GM21529 (cell line): Measurements from ENCODE around the gene ZNF214.

Source experiments
- ATAC-seq: cut with Tn5 transposase; IDR thresholded peaks from one replicate; pipeline ENCODE4 v1.9.1; 2021; ENCODE audit not compliant: unreplicated experiment

The ZNF214 gene

DNA sequence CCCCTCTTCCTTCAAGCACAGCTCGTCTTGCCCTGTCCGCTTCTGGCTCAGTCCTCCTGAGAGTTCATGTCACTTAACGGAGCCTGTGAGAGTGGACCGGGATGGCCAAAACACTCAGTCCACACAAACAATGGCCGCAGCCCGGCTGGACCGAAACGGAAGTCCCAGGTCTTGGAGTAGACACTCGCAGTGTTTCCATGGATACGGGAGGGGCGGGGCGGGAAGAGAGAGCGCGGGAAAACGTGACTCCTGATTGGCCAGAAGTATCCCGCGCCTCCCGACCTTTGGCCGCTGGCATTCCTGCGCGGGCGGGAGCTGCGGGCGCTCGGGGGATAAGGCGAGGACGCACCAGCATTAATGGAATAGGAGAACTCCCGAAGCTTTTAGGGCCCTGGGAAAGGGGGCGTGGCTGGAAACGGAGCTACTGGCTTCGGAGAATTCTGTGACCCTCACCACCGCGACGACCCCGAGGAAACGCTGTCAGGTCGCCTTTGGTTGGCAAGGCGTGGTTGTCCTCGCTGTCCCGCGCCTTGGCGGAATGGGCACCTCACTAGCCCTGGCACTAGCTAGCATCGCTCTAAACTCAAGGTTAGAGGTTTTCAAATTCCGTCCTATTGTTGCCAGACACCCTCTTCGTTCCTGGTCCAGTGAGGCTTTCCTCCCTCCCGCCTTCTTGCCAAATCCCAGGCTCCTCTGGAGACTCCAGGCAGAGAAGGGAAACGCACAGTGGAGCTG is at the start of gene ZNF214, which contains the start of gene NLRP14:
TSS of gene ZNF214 (minus strand) at position 164 of the 735 bp plus-strand sequence. CDS start 17,511 bp downstream, outside the sequence.
TSS of gene NLRP14 (plus strand) at position 297 of the 735 bp plus-strand sequence. CDS start 18,108 bp downstream, outside the sequence.
- ATAC-seq, result peak; percentile 51

DNA sequence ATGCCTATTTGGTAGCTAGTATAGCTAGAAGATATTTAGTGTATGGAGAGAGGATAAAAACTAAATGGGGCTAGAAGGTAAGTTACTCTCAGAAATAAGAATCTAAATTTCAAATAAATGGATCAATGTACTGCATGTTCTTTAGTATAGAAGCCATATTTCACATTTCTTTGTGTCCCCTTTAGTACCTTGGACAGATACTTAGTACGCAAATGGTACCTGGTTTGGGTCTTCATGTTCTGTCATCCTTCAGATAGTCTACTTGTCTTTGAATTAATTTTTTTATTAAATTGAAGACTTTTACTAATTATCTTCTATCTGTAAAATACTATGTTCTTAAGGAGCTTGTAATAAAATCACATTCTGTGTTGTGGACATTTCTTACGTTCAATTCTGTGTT is 42.4 kb upstream of the ZNF214 start:
- ATAC-seq, result no peak

DNA sequence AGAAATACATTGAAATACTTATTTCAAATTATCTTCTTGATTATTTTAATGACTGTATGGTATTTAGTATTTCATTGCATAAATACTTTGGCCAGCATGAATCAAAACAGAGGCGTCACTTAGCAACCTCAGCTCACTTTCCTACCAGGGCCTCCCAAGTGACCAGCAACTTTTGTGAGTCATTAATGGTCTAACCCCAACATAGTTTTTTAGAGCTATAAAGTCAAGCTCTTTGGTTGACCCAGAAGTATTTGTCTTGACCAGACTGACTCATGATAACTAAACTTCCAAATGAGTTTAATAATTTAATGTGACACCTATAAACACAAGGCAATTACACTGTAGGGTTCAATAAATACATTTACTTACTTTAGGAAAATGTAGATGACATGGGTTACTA is 40.7 kb upstream of the ZNF214 start:
- ATAC-seq, result no peak

DNA sequence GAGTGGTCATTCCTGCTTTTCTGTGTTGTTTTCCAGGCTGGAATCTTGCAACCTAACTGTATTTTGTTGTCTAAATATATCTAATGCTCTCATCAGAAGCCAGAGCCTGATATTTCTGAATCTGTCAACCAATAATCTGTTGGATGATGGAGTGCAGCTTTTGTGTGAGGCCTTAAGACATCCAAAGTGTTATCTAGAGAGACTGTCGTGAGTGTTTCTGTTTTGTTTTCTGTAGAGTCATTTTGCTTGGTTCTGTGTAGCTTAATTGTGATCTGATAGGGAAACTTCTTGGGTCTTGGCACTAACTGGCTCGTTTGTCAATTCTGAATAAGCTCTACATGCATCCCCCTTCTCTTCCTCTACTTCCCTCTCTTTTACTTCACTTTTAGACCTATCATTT is 37.5 kb upstream of the ZNF214 start:
- ATAC-seq, result no peak

DNA sequence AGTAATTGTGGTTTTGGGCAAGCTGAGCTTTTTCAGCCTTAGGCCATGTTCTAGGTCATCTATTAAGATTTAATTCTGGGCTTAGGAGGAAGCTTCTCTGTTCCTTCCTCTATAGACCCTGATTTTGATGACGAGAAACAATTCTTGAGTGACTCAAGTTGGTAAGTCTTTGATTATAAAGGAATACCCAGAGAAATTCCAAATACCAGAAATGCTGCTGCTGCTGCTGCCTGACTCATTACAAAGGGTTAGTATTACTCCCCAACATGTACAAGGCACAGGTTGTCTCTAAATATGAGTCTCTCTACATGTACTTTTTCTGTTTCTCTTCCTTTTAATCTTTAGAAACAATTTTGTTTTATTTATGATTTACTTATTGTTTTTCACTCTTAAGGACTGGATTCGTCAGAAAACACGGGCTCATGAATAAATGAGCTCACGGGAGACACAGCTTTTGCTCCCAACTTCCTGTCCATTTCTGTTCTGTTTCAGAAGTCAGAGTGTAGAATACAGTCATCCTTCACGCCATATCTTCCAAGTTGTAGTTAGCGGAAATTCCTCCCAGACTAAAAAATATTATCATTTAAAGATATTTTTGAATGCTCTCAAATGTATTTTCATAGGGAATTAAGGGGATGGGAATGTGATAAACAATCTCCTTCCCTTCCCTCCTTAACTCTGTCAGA is 36.8 kb upstream of the ZNF214 start:
- no peak for ATAC-seq

DNA sequence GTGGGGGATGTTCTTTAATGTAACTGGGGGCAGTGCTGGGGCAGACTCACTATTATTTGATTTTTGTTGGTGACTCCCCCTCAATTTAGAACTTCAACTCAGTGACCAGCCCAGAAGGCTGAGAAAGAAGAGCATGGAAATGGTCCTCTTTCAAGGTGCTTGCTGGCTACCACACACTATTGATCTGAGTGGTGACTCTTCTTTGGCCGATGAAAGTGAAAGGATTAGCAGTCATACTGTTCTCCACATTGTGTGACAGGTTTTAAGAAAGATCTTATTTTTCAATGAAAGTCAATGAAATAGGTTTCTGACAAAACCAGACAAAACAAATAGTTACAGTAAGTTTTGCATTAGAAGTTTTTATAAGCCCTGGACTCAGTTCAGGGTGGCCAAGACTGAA is 30.0 kb upstream of the ZNF214 start:
- no peak for ATAC-seq

DNA sequence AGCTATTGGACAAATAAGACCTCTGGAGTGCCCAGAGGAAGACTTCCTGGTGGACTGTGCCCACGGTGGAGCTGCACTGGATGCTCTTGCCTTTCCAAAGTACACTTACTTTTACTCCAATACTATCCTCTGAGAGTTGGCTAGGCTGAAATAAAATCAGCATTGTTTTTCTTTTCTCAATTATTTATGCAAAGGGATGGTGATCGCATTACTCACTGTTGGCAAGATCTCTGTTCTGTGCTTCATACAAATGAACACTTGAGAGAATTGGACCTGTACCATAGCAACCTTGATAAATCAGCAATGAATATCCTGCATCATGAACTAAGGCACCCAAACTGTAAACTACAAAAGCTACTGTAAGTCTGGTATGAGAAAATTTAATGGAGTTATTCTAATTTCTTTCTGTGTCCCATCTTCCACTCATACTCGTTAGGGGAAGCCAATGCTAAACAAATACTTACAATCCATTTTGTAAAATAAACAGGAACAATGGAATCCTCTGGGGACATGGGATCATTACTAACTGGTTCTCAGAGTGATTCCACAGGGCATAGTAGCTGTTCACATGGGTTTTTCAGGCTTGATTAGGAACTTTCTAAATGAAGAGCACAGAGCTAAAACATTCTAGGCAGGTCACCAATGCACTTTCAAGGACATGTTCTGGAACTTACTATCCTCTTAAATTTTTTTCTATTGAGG is 26.5 kb upstream of the ZNF214 start:
- ATAC-seq, result no peak

DNA sequence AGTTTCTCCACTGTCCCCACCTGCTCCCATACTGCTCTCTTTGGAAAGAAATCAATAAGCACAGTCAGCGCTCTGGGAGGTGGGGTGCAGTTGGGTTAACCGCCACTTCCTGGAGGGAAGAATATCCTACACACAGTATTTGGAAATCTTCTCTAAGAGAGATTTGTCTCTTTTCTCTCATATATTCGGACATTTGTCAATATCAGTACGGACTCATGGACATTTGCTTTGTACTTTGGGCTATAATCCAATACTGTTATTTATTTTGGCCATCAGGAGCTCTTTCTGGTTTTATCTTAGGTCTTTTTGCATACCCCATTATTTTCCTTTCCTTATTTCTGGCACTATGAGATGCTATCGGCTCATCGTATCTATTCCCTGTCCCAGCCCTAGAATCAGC is 13.9 kb upstream of the ZNF214 start:
- no peak for ATAC-seq

DNA sequence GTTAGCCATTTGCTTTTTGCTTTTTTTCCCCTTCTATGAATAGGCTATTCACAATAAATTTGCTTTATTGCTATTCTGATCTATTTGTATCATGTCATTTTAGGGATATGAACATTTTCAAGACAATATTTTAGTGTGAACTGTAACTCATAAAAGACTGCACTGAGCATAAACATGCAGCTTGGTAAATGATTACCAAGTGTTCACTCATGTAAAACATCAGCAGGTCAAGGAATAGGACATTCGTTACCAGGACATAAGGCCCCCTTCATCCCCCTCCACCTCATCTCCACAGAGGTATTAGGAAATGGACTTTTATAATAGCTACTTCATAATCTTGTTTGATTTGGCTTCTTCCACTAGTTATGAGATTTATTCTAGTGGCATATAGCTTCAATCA is 12.5 kb upstream of the ZNF214 start:
- ATAC-seq, result no peak

DNA sequence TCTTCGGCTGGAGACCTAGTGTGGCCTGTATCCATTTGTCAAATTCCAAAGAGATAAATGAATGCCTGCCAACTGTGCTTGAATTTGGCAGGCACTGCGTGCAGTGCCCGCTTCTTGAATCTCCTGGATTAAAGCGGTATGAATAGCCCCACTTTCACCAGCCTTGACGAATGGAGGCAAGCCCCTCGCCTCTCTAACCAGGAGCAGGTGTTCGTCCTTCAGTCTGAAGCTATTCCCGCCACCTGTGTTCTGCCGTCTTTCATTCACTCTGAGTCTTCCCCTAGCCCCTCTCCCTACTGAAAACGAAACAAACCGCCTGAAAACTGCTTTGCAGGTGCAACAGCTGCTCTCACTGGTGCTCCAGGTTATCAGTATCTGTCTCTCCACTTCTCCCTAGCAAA is 11.3 kb upstream of the ZNF214 start:
- no peak for ATAC-seq

DNA sequence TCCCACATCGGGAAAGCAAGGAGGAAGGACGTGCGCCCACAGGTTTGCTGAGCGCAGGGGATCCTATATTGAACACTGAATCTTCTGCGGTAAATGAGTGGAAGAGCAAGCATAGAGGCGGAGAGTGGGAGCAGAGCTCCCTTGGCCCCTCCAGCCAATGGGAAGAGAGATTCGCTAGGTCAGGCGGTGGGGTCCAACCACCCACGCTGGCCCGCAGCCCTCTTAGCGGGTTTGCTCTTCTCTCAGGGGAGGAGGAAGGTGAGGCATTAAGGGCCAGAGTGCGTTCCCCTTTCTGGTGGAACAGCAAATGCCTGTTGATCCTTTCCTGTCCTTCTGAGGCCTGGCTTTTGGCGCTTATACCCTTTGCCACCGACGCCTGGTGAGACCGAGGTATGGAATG is 10.7 kb upstream of the ZNF214 start:
- ATAC-seq, result no peak

DNA sequence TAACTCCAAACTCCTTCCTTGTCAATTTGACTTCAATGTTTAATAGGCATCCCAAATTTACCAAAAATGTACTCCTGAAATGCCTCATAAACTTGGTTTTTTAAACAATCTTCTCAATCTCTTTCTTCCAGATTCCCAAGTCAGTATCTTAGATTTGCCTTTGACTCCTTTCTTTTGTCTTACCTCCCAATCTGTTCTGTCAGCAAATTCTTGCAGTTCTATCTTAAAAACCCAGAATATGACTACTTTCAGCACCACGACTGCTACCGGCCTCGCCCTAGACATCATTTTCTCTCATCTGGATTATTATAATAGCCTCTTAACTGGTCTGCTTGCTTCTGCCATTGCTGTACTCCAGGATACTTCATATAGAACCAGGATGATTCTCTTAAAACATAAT is 8.0 kb upstream of the ZNF214 start:
- ATAC-seq, result no peak

DNA sequence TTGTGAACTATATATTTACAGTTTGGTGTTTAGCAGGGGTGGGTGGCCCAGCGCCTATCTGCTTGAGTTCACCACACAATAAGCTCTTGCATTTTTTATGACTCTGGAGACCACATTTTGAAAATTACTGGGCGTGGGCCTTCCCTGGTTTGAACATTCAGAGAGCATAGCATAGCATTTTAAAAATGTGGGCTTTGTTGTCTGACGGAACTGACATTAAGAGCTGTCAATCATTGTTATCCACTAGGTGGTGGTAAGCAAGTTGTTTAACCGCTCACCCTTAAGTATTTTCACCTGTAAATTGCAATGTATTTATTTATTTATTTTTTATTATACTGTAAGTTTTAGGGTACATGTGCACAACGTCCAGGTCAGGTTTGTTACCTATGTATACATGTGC is 1.2 kb upstream of the ZNF214 start:
- ATAC-seq, result no peak

DNA sequence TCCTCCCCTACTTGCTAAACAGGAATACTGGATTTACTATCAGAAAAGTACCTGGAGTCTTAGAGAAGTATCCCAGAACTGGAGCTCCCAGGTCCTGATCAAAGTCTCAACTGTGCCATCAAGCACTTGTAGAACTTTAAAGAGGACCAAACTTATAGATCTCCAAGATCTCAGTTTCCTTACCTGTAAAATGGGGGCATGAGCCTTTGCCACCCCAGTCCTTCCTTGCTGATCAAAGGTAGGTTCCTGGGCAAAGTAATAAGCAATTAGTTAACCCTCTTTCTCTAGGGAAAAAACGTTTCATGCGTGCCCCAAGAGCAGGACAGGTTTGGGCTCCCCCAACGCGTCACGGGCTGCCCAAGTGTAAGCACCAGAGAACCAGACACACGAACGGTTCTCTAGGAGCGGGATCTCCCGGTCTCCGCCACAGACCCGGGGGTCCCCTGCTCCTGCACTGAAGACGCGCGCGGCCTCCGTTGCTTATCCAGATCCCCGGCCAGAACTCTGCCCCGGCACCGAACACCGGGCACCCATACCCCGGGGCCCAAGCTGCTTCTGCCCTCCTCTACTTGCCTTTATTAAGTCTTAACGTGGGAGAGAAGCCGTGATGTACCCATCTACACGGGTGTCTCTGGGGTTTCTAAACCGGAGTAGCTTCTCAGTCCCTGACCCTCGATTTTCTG is 505 bp downstream of the ZNF214 start:
- peak; percentile 16 for ATAC-seq

DNA sequence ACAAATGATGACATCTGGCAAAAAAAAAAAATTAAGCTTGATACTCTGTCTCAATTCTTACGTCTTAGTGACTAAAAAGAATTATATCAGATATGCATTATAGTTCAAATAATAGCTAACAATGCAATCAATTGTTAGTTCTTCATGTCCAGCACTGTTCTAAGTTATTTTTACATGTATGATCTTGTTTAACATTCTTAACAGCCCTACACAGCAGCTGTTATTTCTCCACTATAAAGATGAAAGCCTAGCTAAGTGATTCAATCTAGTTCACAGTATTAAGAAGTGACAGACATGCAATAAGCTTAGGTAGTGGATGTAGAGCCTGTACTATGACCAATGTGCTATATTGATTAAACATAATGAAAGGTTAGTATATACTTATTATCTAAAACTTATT is 4.1 kb downstream of the ZNF214 start:
- ATAC-seq, result no peak

DNA sequence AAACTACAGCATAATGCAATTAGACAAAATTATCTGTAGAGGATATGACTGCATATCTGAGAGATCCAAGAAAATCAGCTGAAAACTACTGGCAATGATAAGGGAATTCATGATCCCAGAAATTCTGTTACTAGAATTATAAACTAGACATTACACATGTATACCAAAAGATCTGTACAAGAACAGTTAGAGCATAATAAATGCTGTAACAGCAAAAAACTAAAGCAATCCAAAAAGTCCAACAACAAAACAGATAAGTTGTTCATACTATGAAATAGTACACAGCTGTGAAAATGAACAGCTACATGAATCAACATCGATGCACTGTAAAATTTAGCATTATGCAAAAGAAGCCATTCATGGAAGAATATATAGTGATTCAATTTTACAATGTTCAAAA is 6.0 kb downstream of the ZNF214 start:
- ATAC-seq, result no peak

DNA sequence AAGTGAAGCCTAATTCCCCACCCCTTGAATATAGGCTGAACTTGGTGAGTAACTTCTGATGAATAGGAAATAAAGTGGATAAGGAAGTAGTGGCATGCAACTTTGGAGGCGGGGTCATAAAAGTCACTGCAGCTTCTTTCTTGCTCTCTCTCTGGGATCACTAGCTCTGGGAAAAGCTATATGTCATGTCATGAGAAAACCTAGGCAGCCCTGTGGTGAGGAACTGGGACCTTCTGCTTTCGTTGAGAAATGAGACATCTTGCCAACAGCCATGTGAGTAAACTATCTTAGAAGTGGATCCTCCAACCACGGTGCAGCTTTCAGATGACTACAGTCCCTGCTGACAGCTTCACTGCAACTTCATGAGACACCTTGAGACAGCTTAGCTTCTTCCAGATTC is 15.7 kb downstream of the ZNF214 start:
- ATAC-seq, result no peak

DNA sequence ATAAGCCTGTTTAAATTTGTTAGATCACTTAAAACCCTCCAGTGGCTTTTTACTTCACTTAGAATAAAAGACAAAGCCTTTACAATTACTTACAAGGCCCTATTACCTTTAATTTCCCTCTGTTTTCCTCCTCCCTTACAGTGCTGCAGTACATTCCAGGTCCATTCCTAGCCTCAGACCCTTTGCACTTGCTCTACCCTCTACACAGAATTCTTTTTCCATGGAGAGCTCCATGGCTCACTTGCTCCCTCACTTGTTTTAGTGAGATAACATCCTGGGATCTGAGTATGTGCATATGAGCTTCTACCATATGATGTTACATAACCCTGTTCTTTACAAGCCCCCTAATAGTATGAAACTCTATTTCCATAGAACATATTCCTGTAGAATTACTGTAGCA is 24.4 kb downstream of the ZNF214 start:
- ATAC-seq, result no peak

DNA sequence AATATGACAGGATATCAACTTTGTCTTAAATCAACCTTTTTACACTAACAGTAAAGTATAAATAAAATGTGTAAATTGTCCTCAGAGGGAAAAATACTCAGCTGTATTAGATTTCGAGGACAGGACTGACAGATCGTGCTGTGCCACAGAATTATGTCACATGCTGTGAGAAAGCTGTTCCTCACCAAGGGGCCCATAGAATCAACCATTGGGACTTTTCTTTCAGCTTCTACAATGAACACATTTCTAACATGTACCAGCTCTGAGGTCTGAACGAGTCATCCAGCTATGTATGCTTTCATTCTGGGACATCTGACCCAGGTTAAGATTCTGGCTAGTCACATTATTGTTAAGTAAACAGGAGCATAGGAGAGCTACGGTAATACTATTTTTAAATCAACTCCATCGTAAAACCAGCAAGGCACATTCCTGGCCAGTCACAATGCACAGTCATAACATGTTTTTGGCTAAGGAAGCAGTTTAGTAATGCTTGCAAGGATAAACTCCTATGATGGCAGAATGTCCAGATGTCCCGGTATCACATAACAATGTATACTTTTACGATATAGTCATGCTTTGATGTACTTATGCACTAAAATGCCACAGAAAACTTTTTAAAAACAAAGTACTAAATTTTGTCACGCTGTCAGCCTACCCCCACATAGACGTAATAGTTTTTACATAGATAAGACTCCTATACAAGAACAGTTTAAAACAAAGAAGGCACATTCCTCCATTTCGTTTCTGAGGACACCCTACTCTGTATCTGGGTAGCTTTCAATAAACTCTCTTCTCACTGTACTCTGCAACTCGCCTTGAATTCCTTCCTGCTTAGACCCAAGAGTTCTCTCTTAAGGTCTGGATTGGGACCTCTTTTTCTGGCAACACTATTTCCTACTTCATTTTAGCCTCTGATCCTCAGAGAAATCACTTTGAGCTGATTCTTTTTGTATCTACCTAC is 27.4 kb downstream of the ZNF214 start:
- no peak for ATAC-seq

DNA sequence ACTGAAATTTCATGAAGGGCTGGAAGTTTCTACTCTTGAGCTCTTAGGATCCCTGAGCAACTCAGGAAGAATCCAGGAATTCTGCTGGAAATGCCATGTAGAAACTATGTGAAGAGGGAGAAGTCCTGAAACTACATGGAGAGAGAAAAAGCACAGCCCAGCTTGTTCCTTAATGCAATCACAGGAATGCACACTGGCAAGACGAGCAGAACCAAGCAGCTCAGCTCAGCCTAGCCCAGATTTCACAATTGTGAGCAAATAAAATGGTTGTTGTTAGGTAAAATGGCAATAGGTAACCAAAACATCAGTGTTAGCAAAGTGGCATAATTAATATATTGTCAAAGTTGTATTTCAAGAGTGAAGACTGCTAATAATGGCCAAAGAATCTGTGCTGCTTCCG is 28.1 kb downstream of the ZNF214 start:
- ATAC-seq, result no peak
